HepG2 (cell line): ENCODE results near the gene ATRN. TPM values are rescaled to one million over a fixed set of nuclear protein-coding genes. Genes with fewer than 3 reads are reported as not detected.

Source experiments
- ATAC-seq: fragments of 200-7000 bp; cut with Tn5 transposase; 3 replicates; pipeline ENCODE4 v1.9.1; 2020; ENCODE audit warnings: mild to moderate bottlenecking, moderate library complexity
- BruUV-seq: library from RNA; stranded (reverse); fragments of 400-500 nt; replicated peaks from 2 replicates; lab custom pipeline; 2021; lab: Mats Ljungman, UMichigan
- CTCF ChIA-PET: fragments of 300-600 bp; formaldehyde crosslinking; extraction: SDS; loops from one replicate; lab custom pipeline; 2021; ENCODE audit warnings: low total read pairs, inconsistent platforms, low intra/inter-chr PET ratio; lab: Yijun Ruan, JAX
- POLR2A ChIA-PET: fragments of 350-600 bp; sonication (Branson Sonifier 250); formaldehyde crosslinking; loops from one replicate; lab custom pipeline; 2020; ENCODE audit warnings: antibody characterized with exemption, inconsistent platforms; lab: Yijun Ruan, JAX
- DNase-seq: peaks from one replicate; pipeline ENCODE4 v3.0.0-alpha.2; 2015; ENCODE audit warnings: low spot score
- FAIRE-seq: peaks from 3 replicates; lab custom pipeline; 2011; peaks lifted over from hg19 to GRCh38; lab: Jason Lieb, UNC
- H2AFZ ChIP-seq: one replicate; pipeline ENCODE4 v1.6.1; 2011; ENCODE audit warnings: low read length, inconsistent platforms
- H3K27ac ChIP-seq: fragments of 300-600 bp; 3 replicates; pipeline ENCODE4 v1.8.0; 2011; ENCODE audit warnings: mixed run types, mild to moderate bottlenecking, mixed read lengths, low read length, inconsistent platforms; ENCODE audit not compliant: insufficient read depth; ENCODE audit errors: extremely low read length
- H3K27me3 ChIP-seq, 2 experiments: fragments of 200-600 bp in 1 of 2; 2 replicates in 1 of 2; 3 replicates in 1 of 2; pipeline versions ENCODE4 v1.6.0 to v1.8.0; 2011; ENCODE audit warnings: low read length in 2 of 2, mild to moderate bottlenecking in 2 of 2, moderate library complexity in 2 of 2, inconsistent platforms in 1 of 2; ENCODE audit not compliant: insufficient read depth in 2 of 2, control insufficient read depth in 1 of 2
- H3K36me3 ChIP-seq, 2 experiments: fragments of 200-600 bp in 1 of 2; replicated peaks in 1 of 2; 2 replicates in 1 of 2; 3 replicates in 1 of 2; pipeline versions ENCODE4 v1.5.1 to v1.8.0; 2011; ENCODE audit warnings: low read length in 2 of 2, inconsistent platforms in 1 of 2; ENCODE audit not compliant: insufficient read depth in 2 of 2, control insufficient read depth in 1 of 2
- H3K4me1 ChIP-seq: 2 replicates; pipeline ENCODE4 v1.5.1; 2012; ENCODE audit warnings: low read length, inconsistent platforms; ENCODE audit not compliant: insufficient read depth
- H3K4me2 ChIP-seq: 2 replicates; pipeline ENCODE4 v1.6.0; 2011; ENCODE audit warnings: low read depth, low read length, inconsistent platforms
- H3K4me3 ChIP-seq, 3 experiments: fragments of 200-600 bp in 1 of 3; sonication (generic), shearing (Covaris generic) in 1 of 3; replicated peaks in 1 of 3; 2 replicates each; pipeline ENCODE4 v1.5.1; 2011 to 2016; ENCODE audit warnings: low read length in 3 of 3, inconsistent platforms in 2 of 3, low read depth in 2 of 3, mild to moderate bottlenecking in 2 of 3, control low read depth in 1 of 3, mixed read lengths in 1 of 3; ENCODE audit not compliant: insufficient read depth in 1 of 3
- H3K79me2 ChIP-seq: one replicate; pipeline ENCODE4 v1.6.1; 2011; ENCODE audit warnings: low read length, inconsistent platforms; ENCODE audit not compliant: insufficient read depth
- H3K9ac ChIP-seq: 2 replicates; pipeline ENCODE4 v1.6.0; 2011; ENCODE audit warnings: mild to moderate bottlenecking, low read depth, low read length, inconsistent platforms; ENCODE audit not compliant: insufficient read depth
- H3K9me3 ChIP-seq: 2 replicates; pipeline ENCODE4 v1.5.1; 2012; ENCODE audit warnings: mild to moderate bottlenecking, low read length
- H4K20me1 ChIP-seq: 2 replicates; pipeline ENCODE4 v1.6.0; 2011; ENCODE audit warnings: inconsistent platforms, mild to moderate bottlenecking, low read length, moderate library complexity; ENCODE audit not compliant: insufficient read depth
- ADNP ChIP-seq: sonication (generic); formaldehyde crosslinking; IDR thresholded peaks from 2 replicates; pipeline ENCODE4 v1.4.0; 2020; ENCODE audit warnings: missing genetic modification reagents
- CENPX ChIP-seq: sonication (generic); formaldehyde crosslinking; IDR thresholded peaks from 2 replicates; pipeline ENCODE4 v1.9.0; 2021; ENCODE audit warnings: mild to moderate bottlenecking, missing genetic modification reagents, moderate library complexity
- EP300 ChIP-seq, 3 experiments: sonication (generic) in 1 of 3; formaldehyde crosslinking in 1 of 3; IDR thresholded peaks; 2 replicates each; pipeline versions ENCODE4 v1.5.1 to v1.6.1; 2011 to 2020; ENCODE audit warnings: low read depth in 2 of 3, low read length in 2 of 3, borderline replicate concordance in 1 of 3, improper control_type of control experiment in 1 of 3, mild to moderate bottlenecking in 1 of 3, missing genetic modification reagents in 1 of 3, moderate library complexity in 1 of 3
- FOXC1 ChIP-seq: sonication (generic); formaldehyde crosslinking; IDR thresholded peaks from 2 replicates; pipeline ENCODE4 v1.8.0; 2022; ENCODE audit warnings: mild to moderate bottlenecking, missing genetic modification reagents, borderline replicate concordance
- KAT8 ChIP-seq: IDR thresholded peaks from 2 replicates; pipeline ENCODE4 v1.6.1; 2016; ENCODE audit warnings: missing genetic modification reagents, missing compliant biosample characterization
- KLF12 ChIP-seq: sonication (generic); formaldehyde crosslinking; IDR thresholded peaks from 2 replicates; pipeline ENCODE4 v1.4.0; 2020; ENCODE audit warnings: missing genetic modification reagents, borderline replicate concordance
- MZF1 ChIP-seq: sonication (generic); formaldehyde crosslinking; IDR thresholded peaks from 2 replicates; pipeline ENCODE4 v1.8.1; 2023; ENCODE audit warnings: mild to moderate bottlenecking, missing genetic modification reagents, borderline replicate concordance
- NFE2L1 ChIP-seq: sonication (generic); formaldehyde crosslinking; IDR thresholded peaks from 2 replicates; pipeline ENCODE4 v1.4.0; 2020; ENCODE audit warnings: missing genetic modification reagents, mild to moderate bottlenecking, borderline replicate concordance
- NR2F6 ChIP-seq, 2 experiments: IDR thresholded peaks; 2 replicates each; pipeline ENCODE4 v1.6.1; 2016; ENCODE audit warnings: antibody characterized with exemption in 1 of 2, mild to moderate bottlenecking in 1 of 2
- SNRNP70 ChIP-seq: fragments of 200-400 bp; formaldehyde crosslinking; IDR thresholded peaks from 2 replicates; pipeline ENCODE4 v1.6.1; 2017; ENCODE audit warnings: mild to moderate bottlenecking, low read depth, low read length, moderate library complexity
- SOX13 ChIP-seq, 3 experiments: fragments of 450-650 bp in 1 of 3; sonication (generic) in 1 of 3; formaldehyde crosslinking in 1 of 3; IDR thresholded peaks in 2 of 3; conservative IDR thresholded peaks in 1 of 3; 2 replicates each; pipeline versions ENCODE4 v1.5.0 to v1.6.1; 2016 to 2020; ENCODE audit warnings: antibody characterized with exemption in 1 of 3, mild to moderate bottlenecking in 1 of 3, missing compliant biosample characterization in 1 of 3, missing genetic modification reagents in 1 of 3, moderate library complexity in 1 of 3
- SOX5 ChIP-seq: IDR thresholded peaks from 2 replicates; pipeline ENCODE4 v1.6.1; 2016; ENCODE audit warnings: borderline replicate concordance
- SOX6 ChIP-seq, 2 experiments: fragments of 450-650 bp in 1 of 2; sonication (generic) in 1 of 2; formaldehyde crosslinking in 1 of 2; IDR thresholded peaks; 2 replicates each; pipeline versions ENCODE4 v1.4.0 to v1.6.1; 2017 to 2020; ENCODE audit warnings: antibody characterized with exemption in 1 of 2, mild to moderate bottlenecking in 1 of 2, missing genetic modification reagents in 1 of 2
- TCF7 ChIP-seq: sonication (generic); IDR thresholded peaks from 2 replicates; pipeline ENCODE4 v1.6.1; 2016; ENCODE audit warnings: antibody characterized with exemption, low read depth
- ZNF44 ChIP-seq: sonication (generic); formaldehyde crosslinking; IDR thresholded peaks from 2 replicates; pipeline ENCODE4 v1.5.1; 2020; ENCODE audit warnings: mild to moderate bottlenecking, missing genetic modification reagents
- WGBS: methylation state at CpG from one replicate; pipeline ENCODE4 v1.1.6; 2017; ENCODE audit warnings: low lambda C conversion rate; 5-methylcytosine and 5-hydroxymethylcytosine counted together
- in situ Hi-C: cut with HindIII; loops from 2 replicates; pipeline ENCODE4 v1.10.0; 2017; ENCODE audit warnings: low pct_unique_long_range_greater_than_20kb; ENCODE audit not compliant: extremely low pct_ligation_motif_present
- intact Hi-C: fragments of 100-400 bp; cut with micrococcal nuclease; formaldehyde crosslinking; loops from one replicate; pipeline ENCODE4 v1.10.0; 2022; ENCODE audit not compliant: unreplicated experiment
- polyA plus RNA-seq, 8 experiments: library from polyadenylated mRNA; depleted of rRNA in 3 of 8; stranded (reverse) in 7 of 8; unstranded in 1 of 8; fragments of >200 nt; fragmentation: Illumina TruSeq in 4 of 8; extraction: Trizol in 4 of 8; gene quantifications; 2 replicates each; pipeline versions ENCODE4 v1.2.1 to v1.2.3, GENCODE V29; 2011 to 2016; ENCODE audit warnings: low read depth in 4 of 8, missing spikeins in 1 of 8, mixed read lengths in 1 of 8; ENCODE audit not compliant: insufficient read depth in 1 of 8
- total RNA-seq, 5 experiments: library from RNA; depleted of rRNA; stranded (reverse); fragments of >200 nt; fragmentation: Illumina TruSeq; extraction: Trizol; gene quantifications; 2 replicates each; pipeline ENCODE4 v1.2.3, GENCODE V29; 2016; ENCODE audit warnings: low read depth in 1 of 5
- TF ChIP-seq, protein P1 (sequence below): fragments of 450-650 bp; IDR thresholded peaks from 2 replicates; pipeline ENCODE4 v1.6.1; 2017; ENCODE audit warnings: mild to moderate bottlenecking
- TF ChIP-seq, protein P2 (sequence below): sonication (generic); formaldehyde crosslinking; IDR thresholded peaks from 2 replicates; pipeline ENCODE4 v1.4.0; 2020; ENCODE audit warnings: missing genetic modification reagents
- TF ChIP-seq, protein P3 (sequence below): IDR thresholded peaks from 2 replicates; pipeline ENCODE4 v1.6.1; 2012; ENCODE audit warnings: low read depth, low read length, improper control_type of control experiment

ATRN gene
- total and polyA plus RNA-seq, 2 of the 13 experiments (the other 11 are each of a cell fraction or from before 2014, with no cell fraction given): 44.2 to 81.1 TPM

DNA sequence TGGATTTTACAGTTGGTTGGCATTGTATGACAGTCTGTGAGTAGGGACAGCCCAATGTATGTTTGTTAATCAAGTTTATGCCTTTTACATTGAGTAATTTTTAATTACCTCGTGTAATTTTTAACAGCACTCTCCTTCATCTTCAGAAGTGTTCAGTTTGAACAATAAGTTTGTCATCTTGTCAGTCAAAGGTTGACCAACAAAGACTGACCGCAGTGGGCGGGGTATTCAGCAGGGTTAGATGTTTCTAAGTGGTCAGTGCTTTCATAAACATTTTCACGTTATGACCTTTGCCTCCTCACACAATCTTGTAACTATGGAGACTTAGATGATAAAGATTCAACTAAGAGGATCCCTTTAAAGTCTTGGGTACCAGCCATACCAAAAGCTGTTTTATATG is 151.6 kb downstream of the ATRN start:
- peak; percentile 32 for FAIRE-seq
- ChIA-PET CTCF (no interaction called here), POLR2A (no interaction called here)
- Histone ChIP-seq H3K4me1 (peaks cover 15% of the 10 kb centered on the region), H3K36me3 (peaks cover 9 to 22% of the 10 kb centered on the region in 2 experiments; a peak in 3 of 5 replicates), H4K20me1 (no peaks in the 10 kb centered on the region), H3K9me3 (no peaks in the 10 kb centered on the region), H3K27me3 (no peaks in the 10 kb centered on the region), H3K9ac (no peak overlapping the region), H2AFZ (no peak overlapping the region), H3K4me3 (no peak overlapping the region), H3K79me2 (no peaks in the 10 kb centered on the region), H3K27ac (no peak overlapping the region), H3K4me2 (no peak overlapping the region)
- 58% methylated on average over 4 of the region's 4 CpGs for WGBS
- ATAC-seq: peak; percentile 39
- DNase-seq: peak; percentile 51
- BruUV-seq: no TSS peak
- intact Hi-C loops: no loop called here
- in situ Hi-C loops: no loop called here
- TF ChIP-seq, protein P1, sequence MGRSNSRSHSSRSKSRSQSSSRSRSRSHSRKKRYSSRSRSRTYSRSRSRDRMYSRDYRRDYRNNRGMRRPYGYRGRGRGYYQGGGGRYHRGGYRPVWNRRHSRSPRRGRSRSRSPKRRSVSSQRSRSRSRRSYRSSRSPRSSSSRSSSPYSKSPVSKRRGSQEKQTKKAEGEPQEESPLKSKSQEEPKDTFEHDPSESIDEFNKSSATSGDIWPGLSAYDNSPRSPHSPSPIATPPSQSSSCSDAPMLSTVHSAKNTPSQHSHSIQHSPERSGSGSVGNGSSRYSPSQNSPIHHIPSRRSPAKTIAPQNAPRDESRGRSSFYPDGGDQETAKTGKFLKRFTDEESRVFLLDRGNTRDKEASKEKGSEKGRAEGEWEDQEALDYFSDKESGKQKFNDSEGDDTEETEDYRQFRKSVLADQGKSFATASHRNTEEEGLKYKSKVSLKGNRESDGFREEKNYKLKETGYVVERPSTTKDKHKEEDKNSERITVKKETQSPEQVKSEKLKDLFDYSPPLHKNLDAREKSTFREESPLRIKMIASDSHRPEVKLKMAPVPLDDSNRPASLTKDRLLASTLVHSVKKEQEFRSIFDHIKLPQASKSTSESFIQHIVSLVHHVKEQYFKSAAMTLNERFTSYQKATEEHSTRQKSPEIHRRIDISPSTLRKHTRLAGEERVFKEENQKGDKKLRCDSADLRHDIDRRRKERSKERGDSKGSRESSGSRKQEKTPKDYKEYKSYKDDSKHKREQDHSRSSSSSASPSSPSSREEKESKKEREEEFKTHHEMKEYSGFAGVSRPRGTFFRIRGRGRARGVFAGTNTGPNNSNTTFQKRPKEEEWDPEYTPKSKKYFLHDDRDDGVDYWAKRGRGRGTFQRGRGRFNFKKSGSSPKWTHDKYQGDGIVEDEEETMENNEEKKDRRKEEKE: no peak
- TF ChIP-seq KAT8 (CRISPR knock-in tag): no peak
- 0 out of 4 replicates have a peak, but pooled peaks of 1 of the 2 experiments have one; percentile 12 for TF ChIP-seq EP300 (IDR thresholded peaks at IDR 0.05; ENCODE audit: low read depth in 2 of 2, low read length in 2 of 2)
- TF ChIP-seq EP300 (CRISPR knock-in tag; IDR thresholded peaks at IDR 0.05; ENCODE audit: borderline replicate concordance): no peak
- TF ChIP-seq, protein P2, sequence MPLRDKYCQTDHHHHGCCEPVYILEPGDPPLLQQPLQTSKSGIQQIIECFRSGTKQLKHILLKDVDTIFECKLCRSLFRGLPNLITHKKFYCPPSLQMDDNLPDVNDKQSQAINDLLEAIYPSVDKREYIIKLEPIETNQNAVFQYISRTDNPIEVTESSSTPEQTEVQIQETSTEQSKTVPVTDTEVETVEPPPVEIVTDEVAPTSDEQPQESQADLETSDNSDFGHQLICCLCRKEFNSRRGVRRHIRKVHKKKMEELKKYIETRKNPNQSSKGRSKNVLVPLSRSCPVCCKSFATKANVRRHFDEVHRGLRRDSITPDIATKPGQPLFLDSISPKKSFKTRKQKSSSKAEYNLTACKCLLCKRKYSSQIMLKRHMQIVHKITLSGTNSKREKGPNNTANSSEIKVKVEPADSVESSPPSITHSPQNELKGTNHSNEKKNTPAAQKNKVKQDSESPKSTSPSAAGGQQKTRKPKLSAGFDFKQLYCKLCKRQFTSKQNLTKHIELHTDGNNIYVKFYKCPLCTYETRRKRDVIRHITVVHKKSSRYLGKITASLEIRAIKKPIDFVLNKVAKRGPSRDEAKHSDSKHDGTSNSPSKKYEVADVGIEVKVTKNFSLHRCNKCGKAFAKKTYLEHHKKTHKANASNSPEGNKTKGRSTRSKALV (CRISPR knock-in tag): no peak
- peak; percentile 48; the same call in 1 of the 2 replicates for TF ChIP-seq TCF7
- TF ChIP-seq NFE2L1: no peak
- no peak for TF ChIP-seq SOX6 (IDR thresholded peaks at IDR 0.05)
- TF ChIP-seq SOX6 (CRISPR knock-in tag; IDR thresholded peaks at IDR 0.05): peak; percentile 45; the same call in 1 of the 2 replicates
- no peak for TF ChIP-seq CENPX (CRISPR knock-in tag)
- TF ChIP-seq FOXC1: no peak
- no peak for TF ChIP-seq KLF12 (CRISPR knock-in tag)
- TF ChIP-seq, protein P3, sequence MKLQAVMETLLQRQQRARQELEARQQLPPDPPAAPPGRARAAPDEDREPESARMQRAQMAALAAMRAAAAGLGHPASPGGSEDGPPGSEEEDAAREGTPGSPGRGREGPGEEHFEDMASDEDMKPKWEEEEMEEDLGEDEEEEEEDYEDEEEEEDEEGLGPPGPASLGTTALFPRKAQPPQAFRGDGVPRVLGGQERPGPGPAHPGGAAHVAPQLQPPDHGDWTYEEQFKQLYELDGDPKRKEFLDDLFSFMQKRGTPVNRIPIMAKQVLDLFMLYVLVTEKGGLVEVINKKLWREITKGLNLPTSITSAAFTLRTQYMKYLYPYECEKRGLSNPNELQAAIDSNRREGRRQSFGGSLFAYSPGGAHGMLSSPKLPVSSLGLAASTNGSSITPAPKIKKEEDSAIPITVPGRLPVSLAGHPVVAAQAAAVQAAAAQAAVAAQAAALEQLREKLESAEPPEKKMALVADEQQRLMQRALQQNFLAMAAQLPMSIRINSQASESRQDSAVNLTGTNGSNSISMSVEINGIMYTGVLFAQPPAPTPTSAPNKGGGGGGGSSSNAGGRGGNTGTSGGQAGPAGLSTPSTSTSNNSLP: no peak
- peak; percentile 41; the same call in 1 of the 2 replicates for TF ChIP-seq NR2F6 (IDR thresholded peaks at IDR 0.05)
- no peak for TF ChIP-seq NR2F6 (CRISPR knock-in tag; IDR thresholded peaks at IDR 0.05)
- no peak for TF ChIP-seq ZNF44
- TF ChIP-seq SNRNP70: no peak
- TF ChIP-seq MZF1 (CRISPR knock-in tag): no peak
- TF ChIP-seq SOX5: peak; percentile 61
- no peak for TF ChIP-seq SOX13 (IDR thresholded peaks at IDR 0.05)
- TF ChIP-seq SOX13 (CRISPR knock-in tag; conservative IDR thresholded peaks at IDR 0.05 in 1 of 2, IDR thresholded peaks at IDR 0.05 in 1 of 2): peak in 1 of 2 experiments; percentile 72; a peak in 2 of 4 replicates
- no peak for TF ChIP-seq ADNP (CRISPR knock-in tag)
